NCI-H345 treated with DMSO at 0.1 percent for 48 hours (cell line): ENCODE data around the gene STAP1.
"Not testable (repeated sequence)": the region's sequence is repeated elsewhere in the genome, so short reads cannot be mapped to it uniquely, and the experiment has no call there.

Source experiments
- DNase-seq: peaks from one replicate; lab custom pipeline; 2025; ENCODE audit not compliant: unreplicated experiment; lab: John Stamatoyannopoulos, UW

STAP1 gene

GRCh38 chr4:67614186-67614585, 55.7 kb downstream of the STAP1 start:
- DNase-seq, result no peak

DNA sequence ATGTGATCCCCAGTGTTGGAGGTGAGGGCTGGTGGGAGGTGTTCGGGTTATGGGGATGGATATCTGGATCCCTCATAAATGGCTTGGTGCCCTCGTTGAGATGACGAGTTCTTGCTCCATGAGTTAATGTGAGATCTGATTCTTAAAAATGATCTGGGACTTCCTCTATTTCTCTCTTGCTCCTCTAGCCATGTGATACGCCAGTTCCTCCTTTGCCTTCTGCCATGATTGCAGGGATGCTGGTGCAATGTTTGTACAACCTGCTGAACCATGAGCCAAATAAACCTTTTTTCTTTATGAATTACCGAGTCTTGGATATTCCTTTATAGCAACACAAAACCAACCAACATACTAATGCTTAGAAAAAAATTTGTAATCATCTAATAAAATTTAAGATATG, 56.6 kb downstream of the STAP1 start:
- DNase-seq, result no peak

DNA sequence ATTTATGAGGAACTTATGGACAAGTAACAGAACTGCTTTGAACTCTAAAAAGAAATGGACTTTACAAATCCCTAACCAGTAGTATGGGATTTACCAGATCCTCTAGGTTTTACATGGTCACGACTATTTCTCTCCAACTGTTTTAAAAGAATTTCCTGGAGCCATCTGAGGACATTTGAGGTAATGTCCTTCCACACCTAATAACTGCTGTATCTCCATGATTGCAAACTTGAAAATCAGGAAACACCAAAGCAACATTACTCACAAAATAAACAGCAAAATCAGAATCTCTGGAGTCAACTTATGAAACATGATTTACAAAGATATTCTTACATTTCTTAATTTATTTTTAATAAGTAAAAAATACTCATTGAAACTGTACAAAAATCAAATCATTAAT, 58.0 kb downstream of the STAP1 start:
- no peak for DNase-seq

DNA sequence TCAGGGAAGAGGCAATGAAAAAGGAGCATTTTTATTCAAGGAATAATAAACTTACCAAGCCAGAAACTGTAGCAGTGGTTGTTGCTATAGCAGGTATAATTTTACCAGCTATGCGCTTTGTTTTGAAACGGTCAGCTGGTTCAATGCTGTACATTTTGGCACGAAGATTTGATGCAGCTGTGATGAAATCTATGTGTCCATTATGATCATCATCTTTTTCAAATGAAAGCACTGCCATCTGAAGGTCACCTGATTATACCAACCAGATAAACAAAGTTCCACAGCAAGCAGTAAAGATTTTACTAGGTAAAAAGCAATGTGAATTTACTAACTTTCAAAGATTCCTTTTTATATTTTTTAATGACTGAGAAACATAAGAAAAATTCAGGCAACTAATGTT, 66.4 kb downstream of the STAP1 start:
- DNase-seq, result no peak

GRCh38 chr4:67632492-67632891, 74.0 kb downstream of the STAP1 start:
- DNase-seq, result no peak

DNA sequence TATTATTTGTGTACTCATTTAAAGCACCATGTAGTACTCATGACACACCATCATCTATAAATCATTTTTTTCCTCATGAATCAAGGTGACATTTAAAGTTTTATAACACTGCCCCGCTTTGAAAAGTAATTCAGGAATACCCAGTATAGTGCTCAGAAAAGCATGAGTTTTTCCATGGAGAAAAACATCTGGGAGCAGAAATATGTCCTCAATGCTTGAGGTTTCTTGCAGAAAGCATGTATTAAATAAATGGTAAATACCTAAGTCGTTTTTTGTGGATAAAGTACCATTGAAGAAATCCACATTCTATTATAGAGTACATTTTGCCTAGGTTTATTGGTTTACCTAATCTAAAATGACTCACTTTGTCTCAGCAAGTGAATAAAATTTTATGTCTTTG, 76.2 kb downstream of the STAP1 start:
- DNase-seq, result no peak

DNA sequence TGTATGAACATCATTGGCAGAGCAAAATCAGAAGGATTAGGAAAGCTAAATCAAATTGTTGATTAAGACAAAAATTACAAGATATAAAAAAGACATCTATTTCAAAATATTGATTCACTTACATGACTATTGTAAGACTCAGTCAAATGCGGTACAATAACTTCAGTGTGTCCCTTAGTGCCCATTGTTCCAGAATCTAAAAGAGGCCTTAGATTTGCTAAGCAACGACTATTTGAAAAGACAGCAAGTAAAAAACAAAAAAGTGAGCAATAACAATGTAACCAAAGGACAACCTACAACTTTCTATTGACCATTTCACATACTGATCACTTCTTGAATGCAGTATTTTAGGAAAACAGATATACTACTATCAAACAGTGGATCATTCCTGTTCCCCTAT, 76.8 kb downstream of the STAP1 start:
- DNase-seq, result no peak

GRCh38 chr4:67636978-67637377, 78.5 kb downstream of the STAP1 start:
- DNase-seq, result not testable (repeated sequence)

DNA sequence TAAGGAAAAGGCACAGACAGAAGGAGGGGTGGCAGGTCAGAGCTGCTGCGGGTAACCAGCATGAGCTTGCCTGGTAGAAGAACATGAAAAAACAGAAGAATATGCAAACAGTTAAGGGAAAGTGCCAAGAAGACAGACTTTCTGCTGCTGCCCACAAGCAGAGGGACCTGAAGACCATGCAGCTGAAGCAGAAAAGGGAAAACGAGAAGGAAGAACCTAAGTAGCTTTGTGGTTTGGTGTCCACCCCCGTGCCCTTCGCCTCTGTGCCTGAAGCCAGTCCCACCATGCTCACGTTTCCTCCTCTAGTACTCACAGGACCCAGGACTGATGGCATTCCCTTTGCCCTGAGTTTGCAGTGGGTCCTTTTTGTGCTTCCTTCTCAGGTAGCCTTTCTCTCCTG, 79.6 kb downstream of the STAP1 start:
- DNase-seq, result no peak

DNA sequence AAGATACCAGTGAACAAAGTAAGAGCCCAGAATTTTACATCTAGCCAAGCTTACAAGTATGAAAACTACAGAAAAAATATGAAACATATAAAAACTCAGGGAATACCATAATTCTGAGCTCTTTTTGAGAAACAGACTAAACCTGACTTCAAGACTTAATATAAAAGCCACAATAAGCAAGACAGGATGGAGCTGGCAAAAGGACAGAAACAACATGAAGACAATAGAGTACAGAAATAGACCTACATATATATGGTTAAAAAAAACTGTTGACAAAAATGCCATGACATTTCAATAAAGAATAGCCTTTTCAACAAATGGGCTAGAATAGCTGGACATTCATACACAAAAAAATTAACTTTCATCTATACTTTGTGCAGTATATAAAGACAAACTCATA, 93.0 kb downstream of the STAP1 start:
- no peak for DNase-seq
